OCI-M2 (cell line): ENCODE results near the gene ZNF474.
"Not testable (repeated sequence)": the region's sequence is repeated elsewhere in the genome, so short reads cannot be mapped to it uniquely, and the experiment has no call there.

Source experiments
- DNase-seq: peaks from one replicate; lab custom pipeline; 2025; ENCODE audit not compliant: unreplicated experiment; lab: John Stamatoyannopoulos, UW

The ZNF474 gene

DNA sequence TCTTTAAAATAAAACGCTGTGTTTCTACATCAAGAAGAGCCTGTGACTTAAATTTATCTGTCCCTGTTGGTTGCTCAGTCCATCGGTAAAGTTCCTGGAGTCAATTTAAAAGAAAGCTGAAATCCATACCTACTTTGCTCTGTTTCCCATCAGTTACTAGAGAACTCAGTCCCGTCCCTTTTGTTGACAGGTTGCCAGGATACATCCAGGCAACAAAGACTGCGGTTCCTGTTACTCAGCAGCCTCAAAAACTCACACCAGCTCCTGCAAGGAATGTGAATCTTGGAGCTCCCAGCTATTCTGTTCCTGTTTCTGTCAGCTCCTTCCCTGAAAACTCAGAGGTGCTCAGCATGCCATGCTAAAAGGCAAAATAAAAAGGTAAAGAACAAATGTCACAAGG is at the start of gene ZNF474:
TSS of gene ZNF474 (plus strand) at position 241 of the 400 bp plus-strand sequence. CDS start 22,445 bp downstream, outside the sequence.
- no peak for DNase-seq

DNA sequence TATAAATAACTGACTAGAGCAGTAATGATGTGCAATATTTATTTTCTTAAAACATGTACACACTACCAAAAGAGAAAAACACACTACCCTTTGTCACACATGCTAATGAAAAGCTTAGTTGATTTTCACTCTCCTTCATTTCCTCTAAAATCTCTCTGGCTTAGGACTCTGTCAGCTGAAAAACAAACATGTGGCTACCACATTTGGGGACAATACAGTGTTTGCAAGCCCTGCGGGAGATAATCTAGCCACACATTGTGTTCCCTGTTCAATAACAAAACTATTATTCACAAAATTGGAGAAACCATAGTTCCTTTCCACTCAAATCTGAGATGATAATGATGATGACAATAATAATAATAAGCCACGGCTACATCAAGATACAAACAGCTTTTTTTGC is 47.8 kb upstream of the ZNF474 start:
- no peak for DNase-seq

- no peak for DNase-seq
Observed at GRCh38 chr5:122083535-122083934, 45.8 kb upstream of the ZNF474 start.

GRCh38 chr5:122085041-122085440 is 44.3 kb upstream of the ZNF474 start:
- no peak for DNase-seq

- DNase-seq, result no peak
Observed at GRCh38 chr5:122089096-122090013, 40.0 kb upstream of the ZNF474 start.

DNA sequence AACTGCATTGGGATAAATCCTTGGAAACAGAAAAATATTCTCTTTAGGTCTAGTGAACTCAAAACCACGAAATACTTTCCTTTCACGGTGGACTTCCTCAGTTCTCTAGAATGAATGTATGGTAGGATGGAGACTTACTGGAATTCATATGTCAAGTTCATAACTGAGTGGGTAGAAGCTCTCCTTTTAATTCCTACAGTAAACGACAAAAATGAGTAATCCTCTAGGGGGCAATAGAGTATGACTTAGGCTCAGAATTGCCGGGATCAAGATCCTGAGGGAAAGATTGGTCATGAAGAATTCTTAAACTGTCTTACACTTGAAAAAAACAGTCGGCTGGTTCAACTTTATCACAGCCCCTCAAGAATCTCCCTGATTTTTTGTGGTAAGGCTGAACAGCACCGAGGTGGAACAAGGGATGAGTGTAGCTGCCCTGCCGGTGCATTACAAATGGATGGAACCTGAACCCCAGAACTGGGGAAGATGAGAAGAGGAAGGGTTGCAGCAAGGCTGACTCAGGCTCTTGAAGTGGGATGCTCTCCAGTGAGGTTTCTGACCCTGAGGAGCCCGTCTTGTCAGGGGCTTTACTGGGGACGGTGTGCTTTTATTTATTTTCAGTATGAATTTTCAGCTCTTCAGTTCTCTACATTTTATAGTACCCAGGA is 37.3 kb upstream of the ZNF474 start:
- no peak for DNase-seq

DNA sequence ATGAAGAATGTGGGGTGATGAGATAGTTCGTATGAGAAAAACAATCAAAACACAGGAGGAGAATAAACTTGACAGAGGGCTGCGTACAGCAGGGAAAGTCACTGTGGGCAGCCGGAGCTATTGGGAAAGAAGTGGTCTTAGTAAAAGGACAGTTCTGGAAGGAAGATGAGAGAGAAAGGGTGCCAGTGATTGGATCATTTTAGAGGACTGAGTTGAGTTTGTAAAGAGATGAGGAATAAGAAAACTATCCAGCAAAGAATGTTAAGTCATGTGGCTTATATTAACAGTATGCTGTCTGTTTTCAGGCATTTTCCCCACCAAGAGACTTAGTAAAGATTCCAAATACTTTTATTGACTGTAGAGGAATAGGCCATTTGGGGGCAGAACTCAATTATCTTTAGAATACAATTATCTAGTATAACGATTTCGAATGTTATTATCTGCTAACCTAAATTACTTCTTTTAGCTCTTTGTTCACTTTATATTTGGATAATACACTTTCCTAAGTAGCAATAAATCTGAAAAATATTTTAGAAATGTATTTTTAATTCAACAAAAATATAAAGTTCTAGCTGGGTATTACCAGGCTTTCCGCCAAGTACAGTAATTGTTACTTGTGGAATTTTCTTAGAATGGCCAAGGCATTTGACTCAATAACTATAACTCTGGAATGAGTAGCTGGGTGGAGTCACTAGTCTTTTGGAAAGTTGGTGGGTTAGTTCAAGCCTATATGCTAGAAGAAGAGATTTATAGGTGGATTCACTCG is 35.7 kb upstream of the ZNF474 start:
- DNase-seq, result no peak

DNA sequence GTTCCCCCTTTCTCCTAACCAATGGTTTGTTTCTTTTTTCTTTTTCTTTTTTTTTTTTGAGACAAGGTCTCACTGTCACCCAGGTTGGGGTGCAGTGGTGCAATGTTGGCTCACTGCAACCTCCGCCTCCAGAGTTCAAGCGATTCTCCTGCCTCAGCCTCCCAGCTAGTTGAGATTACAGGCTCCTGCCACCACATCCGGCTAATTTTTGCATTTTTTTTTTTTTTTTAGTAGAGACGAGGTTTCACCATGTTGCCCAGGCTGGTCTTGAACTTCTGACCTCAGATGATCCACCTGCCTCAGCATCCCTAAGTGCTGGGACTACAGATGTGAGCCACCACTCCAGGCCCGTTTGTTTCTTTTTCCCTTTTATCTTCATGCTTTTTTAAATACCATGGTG is 35.1 kb upstream of the ZNF474 start:
- not testable (repeated sequence) for DNase-seq

DNA sequence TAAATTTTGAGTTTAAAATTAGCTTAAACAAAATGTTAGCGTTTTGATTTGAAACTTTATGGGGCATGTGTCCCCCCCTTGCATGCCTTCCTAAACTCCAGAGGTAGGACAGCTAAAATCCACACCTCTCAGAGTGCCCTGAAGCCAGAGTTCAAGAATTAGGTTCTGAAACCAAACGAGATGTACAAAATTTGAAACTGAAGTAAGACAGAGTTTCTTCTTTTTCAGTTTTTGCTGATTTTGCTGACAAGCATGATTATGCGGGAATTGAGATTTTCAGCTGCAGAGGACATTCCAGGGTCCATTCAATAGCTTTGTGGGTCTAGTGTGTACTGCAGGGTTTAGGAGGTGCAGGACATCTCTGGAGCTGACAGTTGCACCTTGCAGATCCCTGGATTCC is 34.2 kb upstream of the ZNF474 start:
- DNase-seq, result no peak

DNA sequence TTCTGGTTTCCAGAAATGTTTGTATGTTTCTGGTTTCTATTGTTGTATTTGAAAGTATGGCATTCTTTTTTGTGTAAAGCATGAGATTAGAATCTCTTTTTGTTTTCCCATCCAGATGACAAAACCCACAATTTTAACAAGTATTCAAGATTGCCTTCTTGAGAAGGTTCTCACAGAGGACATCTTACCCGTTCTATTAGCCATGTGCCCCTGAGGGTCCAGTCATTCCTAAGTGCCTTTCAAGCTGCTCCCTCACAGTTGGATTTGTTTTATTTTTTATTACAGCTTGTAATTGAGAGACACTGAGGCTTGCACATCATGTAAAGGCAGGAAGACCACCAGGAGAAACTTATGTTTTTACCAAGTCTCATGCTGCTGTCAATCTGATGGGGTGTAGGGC is 32.0 kb upstream of the ZNF474 start:
- no peak for DNase-seq

DNA sequence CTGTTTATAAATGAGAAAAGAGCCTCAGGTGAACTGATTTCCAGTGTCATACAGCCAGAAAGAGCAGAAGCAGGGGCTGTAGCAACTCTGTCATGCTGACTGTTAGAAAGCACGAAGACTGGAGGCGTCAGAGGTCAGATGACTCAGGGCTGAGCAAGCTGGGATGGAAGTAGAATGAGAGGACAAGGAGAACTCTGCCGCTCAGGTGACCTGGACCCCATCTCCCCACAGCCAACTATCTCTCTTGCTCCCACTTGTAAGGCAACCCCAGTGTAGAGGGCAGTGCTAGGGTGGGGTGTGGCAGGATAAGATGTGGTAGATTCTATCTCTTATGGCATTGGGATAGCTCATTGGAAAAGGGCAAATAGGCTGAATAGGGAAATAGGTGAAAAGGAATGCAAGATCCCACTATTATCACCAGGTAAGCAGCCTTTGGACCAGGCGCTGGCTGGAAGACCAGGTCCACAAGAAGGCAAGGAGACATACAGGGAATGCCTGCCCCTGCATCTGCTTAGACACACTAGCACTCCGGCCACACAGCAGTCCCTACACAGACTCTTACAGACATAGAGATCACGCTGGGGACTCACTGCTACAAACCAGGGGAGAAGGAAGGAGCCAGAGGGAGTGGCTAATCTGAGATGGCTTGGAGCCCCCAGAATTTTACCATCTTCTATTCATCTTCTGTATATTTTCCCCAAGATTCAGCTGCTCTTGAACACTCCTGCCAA is 30.1 kb upstream of the ZNF474 start:
- DNase-seq, result no peak

DNA sequence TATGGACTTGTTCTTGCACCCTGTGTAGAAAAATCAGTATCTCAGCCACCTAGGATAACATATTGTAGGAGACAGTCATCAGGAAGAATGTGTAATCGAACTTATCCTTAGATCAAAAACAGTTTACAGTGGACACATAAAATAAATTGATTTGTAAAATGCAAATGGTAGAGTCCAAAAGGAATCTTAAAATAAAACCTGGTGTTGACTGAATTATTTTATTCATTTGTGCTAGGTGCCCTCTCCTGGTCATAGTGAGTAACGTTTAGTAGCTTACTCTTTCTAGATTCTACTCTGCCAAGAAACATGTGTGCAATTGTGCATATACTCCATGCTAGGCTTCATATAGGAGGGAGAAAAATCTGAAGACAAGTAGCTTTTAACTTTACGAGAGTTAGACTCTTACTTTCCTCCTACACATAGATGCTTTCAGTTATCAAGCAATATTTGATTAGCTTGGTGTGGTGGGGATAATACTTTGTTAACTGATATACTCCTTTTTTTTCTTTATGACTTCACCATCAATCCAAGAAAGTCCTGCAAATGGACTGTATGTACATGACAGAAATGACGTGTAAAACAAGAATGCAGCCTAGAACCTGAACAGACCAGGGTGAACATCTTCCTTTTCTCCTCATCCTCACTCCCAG is 27.6 kb upstream of the ZNF474 start:
- DNase-seq, result no peak

DNA sequence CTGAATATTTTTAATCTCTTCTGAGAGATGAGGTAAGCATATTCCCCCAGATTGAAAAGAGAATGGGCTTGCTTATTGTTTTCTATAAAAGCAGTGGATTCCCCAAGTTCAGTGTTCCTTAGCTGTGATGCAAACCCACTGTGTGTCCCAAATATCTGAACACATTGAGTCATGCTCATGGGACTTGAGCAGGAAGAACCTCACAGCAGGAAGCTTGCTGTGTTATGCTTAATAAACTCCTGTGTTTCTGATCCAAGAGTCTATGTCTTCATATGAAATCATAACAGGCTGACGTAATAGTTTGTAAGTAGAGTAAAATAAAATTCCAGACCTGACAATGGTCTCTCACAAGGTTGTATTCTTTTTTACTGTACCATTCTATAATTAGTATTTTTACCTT is 26.5 kb upstream of the ZNF474 start:
- no peak for DNase-seq

- no peak for DNase-seq
Observed at GRCh38 chr5:122105909-122106308, 23.4 kb upstream of the ZNF474 start.

DNA sequence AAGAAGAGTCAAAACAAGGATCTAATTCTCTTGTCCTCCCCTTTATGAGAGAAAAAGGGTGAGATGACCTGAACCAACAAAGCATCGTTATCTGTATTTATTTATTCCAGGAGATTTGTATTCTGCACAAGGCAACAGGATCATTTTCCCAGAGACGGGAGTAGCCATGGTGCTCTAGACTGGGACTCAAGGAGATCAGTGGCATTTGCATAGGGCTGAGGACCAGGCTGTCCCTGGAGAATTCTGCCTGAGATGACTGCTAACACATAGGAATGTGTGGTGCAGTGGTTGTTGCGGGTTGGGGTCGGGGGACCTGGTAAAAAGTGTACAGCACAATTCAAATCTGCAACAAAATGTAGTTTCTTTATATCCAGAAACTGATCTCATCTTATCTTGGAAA is 22.3 kb upstream of the ZNF474 start:
- DNase-seq, result no peak

- no peak for DNase-seq
Observed at GRCh38 chr5:122110987-122111386, 18.4 kb upstream of the ZNF474 start.

- no peak for DNase-seq
Observed at GRCh38 chr5:122111460-122111859, 17.9 kb upstream of the ZNF474 start.

GRCh38 chr5:122112063-122112462 is 17.3 kb upstream of the ZNF474 start:
- no peak for DNase-seq

GRCh38 chr5:122112733-122113558 is 16.4 kb upstream of the ZNF474 start:
- DNase-seq, result peak; percentile 56

DNA sequence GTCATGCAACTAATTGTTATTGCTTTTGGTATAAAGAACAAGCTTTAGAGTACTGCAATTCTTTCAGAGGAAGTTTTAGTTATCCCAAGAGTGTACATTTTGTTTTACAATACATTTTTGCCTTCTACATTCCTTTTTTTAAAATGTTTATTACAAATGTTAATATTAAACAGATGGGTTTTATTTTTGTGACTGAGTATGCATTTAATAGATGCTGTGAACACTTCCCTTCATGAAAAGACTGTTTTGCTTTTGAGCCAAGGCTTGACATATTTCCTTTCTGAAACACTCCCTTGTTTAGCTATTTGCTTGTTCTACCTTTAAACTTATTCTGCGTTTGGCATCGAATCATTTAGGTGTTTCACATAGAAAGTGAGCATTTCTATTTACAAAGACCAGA is 14.8 kb upstream of the ZNF474 start:
- no peak for DNase-seq
